ENCODE results near the gene SLC28A3.

SLC28A3 gene

DNA sequence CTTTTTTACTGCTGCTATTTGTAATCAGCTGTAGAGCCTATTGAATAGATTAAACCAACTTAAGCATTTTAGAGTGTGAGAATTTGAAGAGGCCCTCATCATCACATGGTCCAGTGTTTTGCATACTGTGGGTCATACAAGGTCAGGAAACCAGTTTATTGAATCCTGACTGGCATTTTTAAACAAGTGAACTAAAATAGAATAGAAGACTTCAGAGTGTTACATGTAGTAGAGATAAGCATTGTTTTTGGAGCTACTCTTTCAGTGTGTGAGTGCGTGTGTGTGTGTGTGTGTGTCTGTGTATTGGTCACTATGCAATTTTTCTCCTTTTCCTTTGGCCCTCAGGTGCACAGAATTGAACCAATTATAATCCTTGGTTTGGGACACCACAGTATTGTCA, 114.4 kb downstream of the SLC28A3 start:
- FAIRE-seq (no peak), DNase-seq (ENCODE audit: insufficient read length, low spot score) (no peak)
- TF ChIP-seq, protein P1, sequence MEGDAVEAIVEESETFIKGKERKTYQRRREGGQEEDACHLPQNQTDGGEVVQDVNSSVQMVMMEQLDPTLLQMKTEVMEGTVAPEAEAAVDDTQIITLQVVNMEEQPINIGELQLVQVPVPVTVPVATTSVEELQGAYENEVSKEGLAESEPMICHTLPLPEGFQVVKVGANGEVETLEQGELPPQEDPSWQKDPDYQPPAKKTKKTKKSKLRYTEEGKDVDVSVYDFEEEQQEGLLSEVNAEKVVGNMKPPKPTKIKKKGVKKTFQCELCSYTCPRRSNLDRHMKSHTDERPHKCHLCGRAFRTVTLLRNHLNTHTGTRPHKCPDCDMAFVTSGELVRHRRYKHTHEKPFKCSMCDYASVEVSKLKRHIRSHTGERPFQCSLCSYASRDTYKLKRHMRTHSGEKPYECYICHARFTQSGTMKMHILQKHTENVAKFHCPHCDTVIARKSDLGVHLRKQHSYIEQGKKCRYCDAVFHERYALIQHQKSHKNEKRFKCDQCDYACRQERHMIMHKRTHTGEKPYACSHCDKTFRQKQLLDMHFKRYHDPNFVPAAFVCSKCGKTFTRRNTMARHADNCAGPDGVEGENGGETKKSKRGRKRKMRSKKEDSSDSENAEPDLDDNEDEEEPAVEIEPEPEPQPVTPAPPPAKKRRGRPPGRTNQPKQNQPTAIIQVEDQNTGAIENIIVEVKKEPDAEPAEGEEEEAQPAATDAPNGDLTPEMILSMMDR (IDR thresholded peaks at IDR 0.05; ENCODE audit: insufficient read depth, missing control alignments) = no peak

All from D721Med (cell line).